Kasumi-1 (cell line): Measurements from ENCODE around the gene KCTD20.

Experiments used
- DNase-seq, 2 experiments: peaks; one replicate each; lab custom pipeline; 2025; lab: John Stamatoyannopoulos, UW

The KCTD20 gene

DNA sequence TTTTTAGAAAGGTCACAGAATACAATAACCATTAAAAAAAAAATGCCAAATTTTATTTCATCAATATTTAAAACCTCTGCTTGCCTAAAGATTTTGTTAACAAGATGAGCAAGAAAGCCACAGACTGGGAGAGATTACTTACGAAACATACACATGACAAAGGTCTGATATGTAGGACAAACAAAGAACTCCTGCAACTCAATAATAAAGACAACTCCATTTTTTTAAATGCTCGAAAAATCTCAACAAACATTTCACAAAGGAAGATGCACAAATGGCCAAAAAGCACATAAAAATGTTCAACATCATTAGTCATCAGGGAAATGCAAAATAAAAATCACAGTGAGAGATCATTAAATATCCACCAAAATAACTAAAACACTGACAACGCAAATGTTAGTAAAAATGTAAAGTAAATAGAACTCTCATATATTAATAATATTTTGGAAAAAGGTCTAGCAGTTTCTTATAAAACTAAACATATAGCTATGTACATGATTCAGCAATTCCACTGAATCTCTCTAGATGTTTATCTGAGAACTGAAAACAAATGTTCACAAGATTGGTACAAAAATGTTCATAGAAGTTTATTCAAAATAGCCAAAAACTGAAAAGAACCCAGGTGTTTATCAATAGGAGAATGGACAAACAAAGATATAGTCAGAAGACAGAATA is 94.2 kb downstream of the KCTD20 start:
- DNase-seq = no peak

DNA sequence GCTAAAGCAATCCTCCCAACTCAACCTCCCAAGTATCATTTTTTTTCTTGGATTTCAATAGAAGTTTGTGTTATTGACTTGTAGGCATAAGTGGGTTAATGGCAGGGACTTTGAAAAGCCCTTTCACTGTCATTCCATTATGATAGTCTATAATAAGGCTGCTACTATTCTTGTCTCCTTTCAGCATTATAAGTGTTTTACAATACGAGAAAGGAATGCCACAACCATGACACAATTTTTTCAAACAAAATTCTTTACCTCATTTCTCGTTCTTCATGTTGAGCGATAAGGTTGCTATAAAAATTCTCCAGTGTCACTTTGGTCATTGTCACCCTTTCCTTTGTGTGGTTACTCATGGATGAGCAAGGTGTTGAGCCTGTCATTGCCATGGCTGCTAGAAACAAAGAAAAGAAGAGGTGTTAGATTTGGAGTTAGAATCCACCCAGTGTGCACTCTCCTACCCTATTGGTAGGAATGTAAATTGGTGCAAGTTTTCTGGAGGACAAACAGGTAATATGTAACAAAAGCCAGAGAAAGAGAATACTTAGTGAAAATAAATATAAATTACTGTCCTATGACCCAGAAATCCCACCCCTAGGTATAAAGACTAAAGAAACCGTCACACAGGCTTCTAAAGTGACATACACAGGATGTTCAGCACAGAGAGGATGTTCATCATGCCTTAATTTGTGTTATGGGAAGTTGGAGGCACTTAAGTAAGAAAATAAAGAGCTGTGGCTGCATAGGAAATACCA is 97.2 kb downstream of the KCTD20 start:
- no peak for DNase-seq
